Measurements from ENCODE around the gene HNRNPA1. TPM values are rescaled to one million over a fixed set of nuclear protein-coding genes. Genes with fewer than 3 reads are reported as not detected.

Gene HNRNPA1
- total RNA-seq, 1 experiment from 2014 or later, result 1,116 TPM

- peaks cover 42% of the 10 kb centered on the region for H4K20me1 ChIP-seq (ENCODE audit: insufficient read depth)
- ChIA-PET POLR2A (ENCODE audit: unreplicated experiment) (interaction anchor here (0.7 kb wide), 1 partner anchor 9 kb away, joined by 4 read pairs; no protein-coding TSS in a partner anchor), CTCF (no interaction called here)
- H2AFZ ChIP-seq, result no peak overlapping the region
- no peaks in the 10 kb centered on the region for H3K27me3 ChIP-seq (ENCODE audit: insufficient read depth, low read depth)
- no peak overlapping the region for H3K4me3 ChIP-seq
- peaks cover 50% of the 10 kb centered on the region for H3K4me1 ChIP-seq (replicated peaks; ENCODE audit: insufficient read depth)
- no TSS peak for BruUV-seq (replicated peaks)
- peaks cover 83% of the 10 kb centered on the region for H3K79me2 ChIP-seq (ENCODE audit: low read depth)
- peak overlapping the region; percentile 10; the same call in 1 of the 2 replicates for H3K27ac ChIP-seq
- peaks cover 20% of the 10 kb centered on the region for H3K36me3 ChIP-seq (ENCODE audit: low read depth)
- H3K4me2 ChIP-seq, result no peak overlapping the region
- H3F3A ChIP-seq (ENCODE audit: insufficient read depth, low read depth), result peaks cover 46% of the 10 kb centered on the region
- H3K9me3 ChIP-seq (ENCODE audit: insufficient read depth, low read depth), result no peaks in the 10 kb centered on the region
- no peak for DNase-seq
- TF ChIP-seq EZH2 (IDR thresholded peaks at IDR 0.05; ENCODE audit: low read depth) (no peak), CTCF (conservative IDR thresholded peaks at IDR 0.05) (no peak)
- no peaks in the 10 kb centered on the region for H3K9me2 ChIP-seq (ENCODE audit: insufficient read depth)
- intact Hi-C loops (cut with micrococcal nuclease; ENCODE audit: unreplicated experiment), result no loop called here
These were observed 48.2 kb downstream of the HNRNPA1 start for GRCh38 chr12:54328595-54329337.

- Histone ChIP-seq H3K4me2 (peak overlapping the region; percentile 34; the same call in 1 of the 2 replicates), H3K27me3 (ENCODE audit: insufficient read depth, low read depth) (no peaks in the 10 kb centered on the region), H3K79me2 (ENCODE audit: low read depth) (peaks cover 91% of the 10 kb centered on the region), H3K36me3 (ENCODE audit: low read depth) (peaks cover 20% of the 10 kb centered on the region), H3K4me3 (no peak overlapping the region), H4K20me1 (ENCODE audit: insufficient read depth) (peaks cover 51% of the 10 kb centered on the region), H3K9me2 (ENCODE audit: insufficient read depth) (no peaks in the 10 kb centered on the region), H2AFZ (no peak overlapping the region), H3K27ac (peak overlapping the region; percentile 27; the same call in 1 of the 2 replicates), H3F3A (ENCODE audit: insufficient read depth, low read depth) (peaks cover 46% of the 10 kb centered on the region), H3K4me1 (replicated peaks; ENCODE audit: insufficient read depth) (peaks cover 46% of the 10 kb centered on the region), H3K9me3 (ENCODE audit: insufficient read depth, low read depth) (no peaks in the 10 kb centered on the region)
- DNase-seq, result no peak
- CTCF ChIA-PET, result no interaction called here
- POLR2A ChIA-PET (ENCODE audit: unreplicated experiment), result no interaction called here
- TF ChIP-seq CTCF (conservative IDR thresholded peaks at IDR 0.05) (no peak), EZH2 (IDR thresholded peaks at IDR 0.05; ENCODE audit: low read depth) (no peak)
- intact Hi-C loops (cut with micrococcal nuclease; ENCODE audit: unreplicated experiment), result no loop called here
- no TSS peak for BruUV-seq (replicated peaks)
These were observed 49.2 kb downstream of the HNRNPA1 start for GRCh38 chr12:54329759-54330158.

GRCh38 chr12:54330442-54330841, 49.9 kb downstream of the HNRNPA1 start:
- H3K79me2 ChIP-seq (ENCODE audit: low read depth), result peaks cover 94% of the 10 kb centered on the region

More at GRCh38 chr12:54330442-54330841, 49.9 kb downstream of the HNRNPA1 start:
- CTCF ChIA-PET, result no interaction called here
- POLR2A ChIA-PET (ENCODE audit: unreplicated experiment), result no interaction called here
- peaks cover 20% of the 10 kb centered on the region for H3K36me3 ChIP-seq (ENCODE audit: low read depth)
- H3K27me3 ChIP-seq (ENCODE audit: insufficient read depth, low read depth), result no peaks in the 10 kb centered on the region
- H3K27ac ChIP-seq, result peak overlapping the region; percentile 27; the same call in 1 of the 2 replicates
- H3K4me1 ChIP-seq (replicated peaks; ENCODE audit: insufficient read depth), result peaks cover 46% of the 10 kb centered on the region
- TF ChIP-seq EZH2 (IDR thresholded peaks at IDR 0.05; ENCODE audit: low read depth) (no peak), CTCF (conservative IDR thresholded peaks at IDR 0.05) (no peak)
- H3K4me2 ChIP-seq, result peak overlapping the region; percentile 34
- H3K9me2 ChIP-seq (ENCODE audit: insufficient read depth), result no peaks in the 10 kb centered on the region
- H3F3A ChIP-seq (ENCODE audit: insufficient read depth, low read depth), result peaks cover 43% of the 10 kb centered on the region
- H3K4me3 ChIP-seq, result no peak overlapping the region
- no TSS peak for BruUV-seq (replicated peaks)
- H4K20me1 ChIP-seq (ENCODE audit: insufficient read depth), result peaks cover 57% of the 10 kb centered on the region
- intact Hi-C loops (cut with micrococcal nuclease; ENCODE audit: unreplicated experiment), result no loop called here
- DNase-seq, result no peak
- H3K9me3 ChIP-seq (ENCODE audit: insufficient read depth, low read depth), result no peaks in the 10 kb centered on the region
- no peak overlapping the region for H2AFZ ChIP-seq
